ENCODE measurements around the gene MAB21L1.

GRCh38 chr13:35499196-35499662, 22.7 kb upstream of the MAB21L1 start:
- TF ChIP-seq CTCF (IDR thresholded peaks at IDR 0.05; ENCODE audit: low read depth, low read length, missing input control) (no peak), YY1 (IDR thresholded peaks at IDR 0.05) (no peak), FOXA1 (IDR thresholded peaks at IDR 0.05) (no peak), SP1 (IDR thresholded peaks at IDR 0.05) (no peak), RAD21 (IDR thresholded peaks at IDR 0.05) (no peak), NR2F2 (IDR thresholded peaks at IDR 0.05) (no peak)
- TF ChIP-seq, protein P1, sequence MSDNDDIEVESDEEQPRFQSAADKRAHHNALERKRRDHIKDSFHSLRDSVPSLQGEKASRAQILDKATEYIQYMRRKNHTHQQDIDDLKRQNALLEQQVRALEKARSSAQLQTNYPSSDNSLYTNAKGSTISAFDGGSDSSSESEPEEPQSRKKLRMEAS (IDR thresholded peaks at IDR 0.05) = no peak

All from liver (tissue), 3 donors.